GM19351 (cell line): ENCODE measurements around the gene SORCS2.

Experiments used
- ATAC-seq: cut with Tn5 transposase; IDR thresholded peaks from one replicate; pipeline ENCODE4 v1.9.1; 2021; ENCODE audit warnings: mild to moderate bottlenecking, moderate library complexity; ENCODE audit not compliant: unreplicated experiment

Gene SORCS2

GRCh38 chr4:7691061-7691460 is 498.7 kb downstream of the SORCS2 start:
- no peak for ATAC-seq

DNA sequence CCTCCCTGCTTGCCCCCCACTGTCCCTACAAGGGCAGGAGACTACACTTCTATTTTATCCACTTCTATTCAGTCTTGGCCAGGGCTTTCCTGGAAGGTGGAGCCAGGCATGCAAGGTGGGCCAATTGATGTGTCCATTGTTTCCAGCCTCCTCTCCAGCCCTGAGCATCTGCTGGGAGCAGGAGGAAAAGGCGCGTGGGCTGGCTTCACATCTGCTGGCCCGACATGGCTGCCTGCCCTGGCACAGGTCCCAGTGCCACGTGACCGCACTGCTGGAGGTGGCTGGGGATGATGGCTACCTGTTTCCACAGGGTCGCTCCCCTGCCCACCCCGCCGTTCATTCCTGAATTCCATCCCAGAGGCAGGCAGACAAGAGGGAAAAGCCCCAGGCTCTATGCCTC is 499.6 kb downstream of the SORCS2 start:
- ATAC-seq, result no peak

GRCh38 chr4:7692451-7693236 is 500.3 kb downstream of the SORCS2 start:
- no peak for ATAC-seq

GRCh38 chr4:7693237-7693608 is 500.9 kb downstream of the SORCS2 start:
- ATAC-seq, result no peak

GRCh38 chr4:7693711-7694110 is 501.4 kb downstream of the SORCS2 start:
- ATAC-seq, result no peak

DNA sequence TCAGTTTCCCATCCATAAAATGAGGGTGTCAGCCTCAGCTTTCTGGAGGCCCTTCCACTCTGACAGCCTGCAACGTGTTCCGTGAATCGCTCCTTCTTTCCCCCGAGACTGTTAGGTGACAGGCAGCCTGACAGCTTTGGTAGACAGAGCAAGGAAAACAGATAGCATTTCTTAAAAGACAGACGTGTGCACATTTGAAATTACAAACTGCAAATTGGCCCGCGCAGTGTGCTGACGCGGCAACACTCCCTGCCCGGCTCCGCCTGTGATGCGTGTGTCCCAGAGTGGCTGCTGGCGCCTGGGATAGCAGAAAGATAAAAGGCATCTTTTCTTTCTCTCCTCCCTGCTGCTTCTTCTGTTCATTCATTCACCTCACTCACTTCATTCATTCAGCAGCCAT is 502.0 kb downstream of the SORCS2 start:
- ATAC-seq, result no peak

DNA sequence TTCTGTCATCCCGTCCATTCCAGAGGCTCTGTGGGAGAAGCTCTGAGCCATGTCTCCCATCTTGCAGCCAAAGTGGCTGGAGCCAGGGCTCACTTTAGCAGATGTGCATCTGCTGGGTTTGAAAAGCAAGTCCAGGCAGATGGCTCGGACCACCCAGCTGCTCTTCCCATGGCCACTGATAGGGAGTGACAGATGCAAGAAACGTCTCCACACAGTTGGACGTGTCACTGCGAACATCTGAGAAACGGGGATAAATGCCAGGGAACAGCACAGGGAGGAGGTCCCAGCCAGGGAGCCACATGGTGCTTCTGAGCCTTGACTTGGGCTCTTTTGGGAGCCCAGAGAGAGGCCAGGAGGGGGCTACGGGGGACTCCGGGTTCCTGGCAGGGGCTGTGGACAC is 505.0 kb downstream of the SORCS2 start:
- no peak for ATAC-seq

DNA sequence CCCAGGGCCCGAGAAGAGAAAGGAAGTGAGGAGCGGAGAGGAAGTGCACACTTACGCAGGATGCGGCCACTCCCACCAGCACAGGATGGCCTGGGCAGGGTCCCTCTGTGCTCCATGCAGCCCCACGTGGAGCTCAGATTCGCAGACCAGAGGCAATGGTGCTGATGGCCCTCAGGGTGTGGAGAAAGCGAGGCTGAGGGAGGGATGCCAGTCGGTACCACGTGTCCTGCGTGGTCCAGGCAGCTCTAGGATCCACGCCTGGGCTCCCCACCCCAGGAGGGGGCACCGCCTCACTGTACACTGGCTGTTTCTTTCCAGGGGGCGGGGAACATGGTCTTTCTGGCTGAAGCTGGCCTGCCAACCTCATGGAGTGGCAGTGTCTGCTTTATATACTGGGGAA is 505.5 kb downstream of the SORCS2 start:
- ATAC-seq, result no peak

GRCh38 chr4:7698584-7698983 is 506.2 kb downstream of the SORCS2 start:
- ATAC-seq, result no peak

DNA sequence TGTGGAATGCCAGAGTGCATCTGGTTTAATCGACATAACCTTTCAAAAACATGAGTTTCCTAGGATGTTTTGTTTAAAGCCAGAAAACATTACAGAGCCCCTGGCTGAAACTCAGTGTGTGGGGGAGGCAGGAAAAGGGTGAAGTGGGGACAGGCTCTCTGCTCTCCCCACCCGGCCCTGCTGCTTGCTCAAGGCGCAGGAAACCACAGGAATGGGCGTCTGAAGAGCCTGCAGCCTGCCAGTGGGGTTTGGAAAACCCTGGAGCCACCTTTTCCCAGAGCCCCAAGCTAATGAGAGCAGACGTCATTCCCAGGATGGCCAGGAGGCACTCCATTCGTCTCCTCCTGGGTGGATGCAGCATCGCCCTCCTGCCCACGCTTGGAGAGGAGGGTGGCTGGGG is 506.7 kb downstream of the SORCS2 start:
- ATAC-seq, result no peak

GRCh38 chr4:7699825-7700224 is 507.5 kb downstream of the SORCS2 start:
- no peak for ATAC-seq

DNA sequence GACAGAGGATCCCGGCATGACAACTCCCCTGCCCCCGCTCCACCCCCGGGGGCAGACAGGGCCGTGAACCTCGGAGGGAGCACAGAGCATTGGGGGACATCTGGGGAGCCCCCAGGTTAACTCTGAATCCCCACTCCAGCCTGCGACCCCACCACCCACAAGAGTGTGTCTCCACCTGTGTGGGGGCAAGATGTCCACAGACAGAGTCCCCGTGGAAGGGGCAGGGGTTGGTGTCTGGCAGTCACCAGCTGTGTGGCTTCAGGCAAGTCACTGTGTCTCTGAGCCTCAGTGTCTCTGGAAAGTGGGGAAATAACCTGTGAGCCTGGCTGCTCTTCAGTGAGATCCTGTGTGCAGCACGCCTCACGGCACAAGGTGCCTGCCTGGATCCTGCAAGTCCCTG is 508.3 kb downstream of the SORCS2 start:
- ATAC-seq, result no peak

- no peak for ATAC-seq
Measured at GRCh38 chr4:7701866-7702649, 509.7 kb downstream of the SORCS2 start.

- no peak for ATAC-seq
Measured at GRCh38 chr4:7703688-7704087, 511.4 kb downstream of the SORCS2 start.

- ATAC-seq, result no peak
Measured at GRCh38 chr4:7704091-7704490, 511.8 kb downstream of the SORCS2 start.

GRCh38 chr4:7704625-7705024 is 512.3 kb downstream of the SORCS2 start:
- ATAC-seq, result no peak

GRCh38 chr4:7705062-7705461 is 512.7 kb downstream of the SORCS2 start:
- ATAC-seq, result no peak

DNA sequence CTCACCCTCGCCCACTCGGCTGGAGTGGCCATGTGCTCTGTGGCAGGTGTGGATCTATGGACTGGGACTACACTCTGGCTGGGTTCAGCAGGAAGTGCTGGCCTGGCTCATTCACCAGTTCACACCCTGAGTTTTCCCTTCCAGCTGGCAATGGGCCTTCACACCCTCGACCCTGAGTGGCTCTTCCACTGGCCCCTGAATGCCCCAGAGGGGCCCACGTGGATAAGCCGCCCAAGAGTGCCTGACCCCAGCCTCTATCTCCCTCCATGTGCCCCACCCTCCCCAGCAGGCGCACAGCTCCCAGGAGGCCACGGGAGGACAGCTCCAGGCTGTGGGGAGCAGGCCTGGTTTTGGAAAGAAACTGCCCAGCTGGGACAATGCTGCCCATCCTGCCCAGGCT is 513.3 kb downstream of the SORCS2 start:
- ATAC-seq, result no peak

GRCh38 chr4:7708238-7708637 is 515.9 kb downstream of the SORCS2 start:
- no peak for ATAC-seq

DNA sequence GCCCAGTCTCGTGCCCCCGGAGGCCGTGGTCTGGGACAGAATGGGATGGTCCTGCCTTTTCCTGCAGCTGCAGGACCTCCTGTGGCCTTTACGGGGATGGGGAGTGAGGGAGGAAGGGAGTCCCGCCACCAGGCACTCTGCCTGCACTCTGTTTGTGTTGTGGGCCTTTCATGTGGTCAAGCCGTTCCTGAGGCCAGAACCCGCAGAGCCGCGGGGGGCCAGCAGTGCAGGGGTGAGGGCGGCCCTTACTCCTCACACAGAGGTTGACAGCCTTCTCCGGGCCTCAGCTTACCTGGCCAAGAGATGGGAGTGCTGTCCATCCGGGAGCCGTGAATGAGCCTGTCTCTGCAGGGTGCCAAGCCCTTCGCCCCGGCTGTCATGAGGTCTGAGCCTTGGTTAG is 516.6 kb downstream of the SORCS2 start:
- no peak for ATAC-seq

GRCh38 chr4:7709431-7709830 is 517.1 kb downstream of the SORCS2 start:
- no peak for ATAC-seq

DNA sequence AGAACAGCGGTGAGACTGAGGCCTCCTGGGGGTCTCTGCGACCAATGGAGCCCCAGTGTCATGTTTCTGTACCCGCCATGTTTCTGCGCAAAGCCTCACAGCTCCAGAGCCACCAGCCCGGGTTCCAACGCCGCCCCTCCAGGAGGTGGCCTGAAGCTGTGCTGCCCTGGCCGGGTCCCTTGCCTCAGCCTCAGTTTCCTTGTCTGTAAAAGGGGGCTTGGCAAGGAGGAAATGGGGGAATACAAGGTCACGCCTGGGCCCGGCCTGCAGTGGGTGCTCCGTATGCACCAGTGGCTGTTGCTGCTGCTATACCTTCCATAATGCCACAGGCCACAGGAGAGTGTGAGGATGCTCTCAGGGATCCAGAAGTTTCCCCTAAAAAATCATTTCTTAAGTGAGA is 517.8 kb downstream of the SORCS2 start:
- ATAC-seq, result no peak
